SK-N-MC (cell line): ENCODE measurements around the gene PCCA.

Experiments used
- EZH2 ChIP-seq: fragments of 200-600 bp; sonication (generic); IDR thresholded peaks from one replicate; pipeline ENCODE4 v1.6.1; 2017; ENCODE audit warnings: antibody characterized with exemption
- FOXP2 ChIP-seq: optimal IDR thresholded peaks from 2 replicates; pipeline ENCODE3; 2011; ENCODE audit warnings: mild to moderate bottlenecking, moderate library complexity; ENCODE audit not compliant: insufficient read depth; ENCODE audit errors: extremely low read length, control extremely low read depth
- POLR2AphosphoS5 ChIP-seq: IDR thresholded peaks from 2 replicates; pipeline ENCODE4 v1.6.1; 2012; ENCODE audit warnings: mild to moderate bottlenecking, low read depth, low read length, borderline replicate concordance

- TF ChIP-seq POLR2AphosphoS5 (no peak), EZH2 (no peak), FOXP2 (no peak)
Observed at GRCh38 chr13:100545684-100546061, 456.8 kb downstream of the PCCA start.
